ENCODE results near the gene ADGRA3. TPM values are rescaled to one million over a fixed set of nuclear protein-coding genes. Genes with fewer than 3 reads are reported as not detected.

Gene ADGRA3
- total RNA-seq, 1 experiment from 2014 or later: 29.0 TPM

GRCh38 chr4:22480675-22481327 is 35.1 kb downstream of the ADGRA3 start:
- intact Hi-C loops (cut with micrococcal nuclease): no loop called here
- H3K27me3 ChIP-seq (ENCODE audit: low read length): no peaks in the 10 kb centered on the region
- no peak overlapping the region for H3K27ac ChIP-seq (ENCODE audit: low read length)
- ATAC-seq (no peak), DNase-seq (no peak)
- CTCF ChIA-PET: no interaction called here
- POLR2A ChIA-PET (ENCODE audit: unreplicated experiment): no interaction called here
- H3K4me3 ChIP-seq (ENCODE audit: low read length): no peak overlapping the region
- BruUV-seq (replicated peaks): no TSS peak
- no peak overlapping the region for H3K9ac ChIP-seq (ENCODE audit: low read length)
- no peaks in the 10 kb centered on the region for H3K9me2 ChIP-seq (replicated peaks; ENCODE audit: low read length)
- H3K79me2 ChIP-seq (ENCODE audit: low read length): peaks cover 53% of the 10 kb centered on the region
- TF ChIP-seq EZH2 (IDR thresholded peaks at IDR 0.05; ENCODE audit: low read length, unreplicated experiment) (no peak), CTCF (conservative IDR thresholded peaks at IDR 0.05; ENCODE audit: low read depth, low read length) (no peak), EZH2phosphoT487 (IDR thresholded peaks at IDR 0.05; ENCODE audit: borderline replicate concordance, low read length) (no peak)
- H3K4me1 ChIP-seq (ENCODE audit: insufficient read depth, low read length): 0 out of 2 replicates have a peak, but pooled peaks cover 9% of the 10 kb centered on the region
- no peaks in the 10 kb centered on the region for H3K9me3 ChIP-seq (ENCODE audit: low read length)
- no peak overlapping the region for H2AFZ ChIP-seq (ENCODE audit: low read length)
- no peak overlapping the region for H3K4me2 ChIP-seq (ENCODE audit: low read length)
- 0 out of 2 replicates have a peak, but pooled peaks cover 8% of the 10 kb centered on the region for H4K20me1 ChIP-seq (ENCODE audit: low read length)
- H3K36me3 ChIP-seq (ENCODE audit: low read depth, low read length): no peaks in the 10 kb centered on the region
- H3F3A ChIP-seq (ENCODE audit: low read length, unreplicated experiment): no peaks in the 10 kb centered on the region

- no peaks in the 10 kb centered on the region for H3K9me2 ChIP-seq (replicated peaks; ENCODE audit: low read length)
- no peak overlapping the region for H2AFZ ChIP-seq (ENCODE audit: low read length)
- 0 out of 2 replicates have a peak, but pooled peaks cover 7% of the 10 kb centered on the region for H4K20me1 ChIP-seq (ENCODE audit: low read length)
- ATAC-seq: no peak
- no peaks in the 10 kb centered on the region for H3K36me3 ChIP-seq (ENCODE audit: low read depth, low read length)
- H3K9me3 ChIP-seq (ENCODE audit: low read length): no peaks in the 10 kb centered on the region
- H3K27ac ChIP-seq (ENCODE audit: low read length): no peak overlapping the region
- H3K27me3 ChIP-seq (ENCODE audit: low read length): no peaks in the 10 kb centered on the region
- BruUV-seq (replicated peaks): no TSS peak
- no peak for TF ChIP-seq EZH2 (IDR thresholded peaks at IDR 0.05; ENCODE audit: low read length, unreplicated experiment)
- no peak for TF ChIP-seq CTCF (conservative IDR thresholded peaks at IDR 0.05; ENCODE audit: low read depth, low read length)
- no peak for TF ChIP-seq EZH2phosphoT487 (IDR thresholded peaks at IDR 0.05; ENCODE audit: borderline replicate concordance, low read length)
- H3K9ac ChIP-seq (ENCODE audit: low read length): no peak overlapping the region
- H3K4me1 ChIP-seq (ENCODE audit: insufficient read depth, low read length): peaks cover 14% of the 10 kb centered on the region
- ChIA-PET CTCF (no interaction called here), POLR2A (ENCODE audit: unreplicated experiment) (no interaction called here)
- no peak overlapping the region for H3K4me3 ChIP-seq (ENCODE audit: low read length)
- H3K4me2 ChIP-seq (ENCODE audit: low read length): no peak overlapping the region
- H3F3A ChIP-seq (ENCODE audit: low read length, unreplicated experiment): no peaks in the 10 kb centered on the region
- intact Hi-C loops (cut with micrococcal nuclease): no loop called here
- H3K79me2 ChIP-seq (ENCODE audit: low read length): peaks cover 67% of the 10 kb centered on the region
- DNase-seq: no peak
These were observed 37.4 kb downstream of the ADGRA3 start for GRCh38 chr4:22478426-22478825.

GRCh38 chr4:22477813-22478182 is 38.1 kb downstream of the ADGRA3 start:
- Histone ChIP-seq H3K9ac (ENCODE audit: low read length) (no peak overlapping the region), H3K27ac (ENCODE audit: low read length) (no peak overlapping the region), H3K4me1 (ENCODE audit: insufficient read depth, low read length) (peaks cover 10% of the 10 kb centered on the region), H3K9me2 (replicated peaks; ENCODE audit: low read length) (no peaks in the 10 kb centered on the region), H4K20me1 (ENCODE audit: low read length) (0 out of 2 replicates have a peak, but pooled peaks cover 2% of the 10 kb centered on the region), H3K36me3 (ENCODE audit: low read depth, low read length) (no peaks in the 10 kb centered on the region), H3K4me2 (ENCODE audit: low read length) (no peak overlapping the region), H3K27me3 (ENCODE audit: low read length) (no peaks in the 10 kb centered on the region), H3F3A (ENCODE audit: low read length, unreplicated experiment) (no peaks in the 10 kb centered on the region), H3K79me2 (ENCODE audit: low read length) (peaks cover 61% of the 10 kb centered on the region), H3K4me3 (ENCODE audit: low read length) (no peak overlapping the region), H3K9me3 (ENCODE audit: low read length) (no peaks in the 10 kb centered on the region), H2AFZ (ENCODE audit: low read length) (no peak overlapping the region)
- ChIA-PET POLR2A (ENCODE audit: unreplicated experiment) (no interaction called here), CTCF (interaction anchor here (1.0 kb wide), 1 partner anchor 130 kb away, joined by 5 read pairs; no protein-coding TSS in a partner anchor)
- DNase-seq (no peak), ATAC-seq (no peak)
- BruUV-seq (replicated peaks): no TSS peak
- TF ChIP-seq CTCF (conservative IDR thresholded peaks at IDR 0.05; ENCODE audit: low read depth, low read length) (no peak), EZH2 (IDR thresholded peaks at IDR 0.05; ENCODE audit: low read length, unreplicated experiment) (no peak), EZH2phosphoT487 (IDR thresholded peaks at IDR 0.05; ENCODE audit: borderline replicate concordance, low read length) (no peak)
- intact Hi-C loops (cut with micrococcal nuclease): no loop called here
